ENCODE measurements around the gene FOXJ3.

GRCh38 chr1:42214447-42214871 lies 120.6 kb downstream of the FOXJ3 start:
- TF ChIP-seq CTCF (IDR thresholded peaks at IDR 0.05; ENCODE audit: low read depth, low read length, poor library complexity, severe bottlenecking), result no peak
- TF ChIP-seq EZH2phosphoT487 (IDR thresholded peaks at IDR 0.05; ENCODE audit: borderline replicate concordance, low read length), result no peak

Measured in DOHH2 (cell line).